Astrocyte (in vitro differentiated cells and primary cell): ENCODE data around the gene PRRG2. TPM values are rescaled to one million over a fixed set of nuclear protein-coding genes. Genes with fewer than 3 reads are reported as not detected.

Source experiments
- DNase-seq: peaks from one replicate; pipeline ENCODE4 v3.0.0-alpha.2; 2010; ENCODE audit warnings: low read depth
- FAIRE-seq: peaks from 2 replicates; lab custom pipeline; 2011; peaks lifted over from hg19 to GRCh38; lab: Jason Lieb, UNC
- H2AFZ ChIP-seq: 2 replicates; pipeline ENCODE4 v1.6.0; 2012; ENCODE audit warnings: low read depth, low read length, inconsistent platforms
- H3K27ac ChIP-seq: 2 replicates; pipeline ENCODE4 v1.5.1; 2011; ENCODE audit warnings: low read depth, low read length, inconsistent platforms
- H3K27me3 ChIP-seq: 2 replicates; pipeline ENCODE4 v1.6.0; 2011; ENCODE audit warnings: low read length, inconsistent platforms; ENCODE audit not compliant: insufficient read depth
- H3K36me3 ChIP-seq: 2 replicates; pipeline ENCODE4 v1.5.1; 2011; ENCODE audit warnings: low read length, inconsistent platforms; ENCODE audit not compliant: insufficient read depth
- H3K4me1 ChIP-seq: 2 replicates; pipeline ENCODE4 v1.5.1; 2011; ENCODE audit warnings: low read length, inconsistent platforms; ENCODE audit not compliant: insufficient read depth
- H3K4me2 ChIP-seq: 2 replicates; pipeline ENCODE4 v1.6.0; 2012; ENCODE audit warnings: low read length, inconsistent platforms
- H3K4me3 ChIP-seq: 2 replicates; pipeline ENCODE4 v1.5.1; 2011; ENCODE audit warnings: low read depth, mild to moderate bottlenecking, low read length, inconsistent platforms; ENCODE audit not compliant: insufficient read depth
- H3K79me2 ChIP-seq: 2 replicates; pipeline ENCODE4 v1.6.0; 2012; ENCODE audit warnings: mild to moderate bottlenecking, low read length, inconsistent platforms; ENCODE audit not compliant: insufficient read depth
- H3K9ac ChIP-seq: 2 replicates; pipeline ENCODE4 v1.6.0; 2012; ENCODE audit warnings: mild to moderate bottlenecking, low read length, inconsistent platforms
- H3K9me3 ChIP-seq: 2 replicates; pipeline ENCODE4 v1.5.1; 2012; ENCODE audit warnings: low read depth, mild to moderate bottlenecking, low read length, inconsistent platforms; ENCODE audit not compliant: insufficient read depth
- H4K20me1 ChIP-seq: 2 replicates; pipeline ENCODE4 v1.6.0; 2012; ENCODE audit warnings: low read length, inconsistent platforms; ENCODE audit not compliant: insufficient read depth
- H3K27ac Mint-ChIP-seq: one replicate; pipeline ENCODE4 v1.8.0; 2021; ENCODE audit warnings: mild to moderate bottlenecking, mixed read lengths; ENCODE audit not compliant: unreplicated experiment
- H3K27me3 Mint-ChIP-seq: one replicate; pipeline ENCODE4 v1.8.0; 2021; ENCODE audit warnings: low read depth, mixed read lengths; ENCODE audit not compliant: unreplicated experiment
- H3K36me3 Mint-ChIP-seq: one replicate; pipeline ENCODE4 v1.8.0; 2021; ENCODE audit warnings: low read depth, mixed read lengths; ENCODE audit not compliant: unreplicated experiment
- H3K4me1 Mint-ChIP-seq: one replicate; pipeline ENCODE4 v1.8.0; 2021; ENCODE audit warnings: low read depth, mixed read lengths; ENCODE audit not compliant: unreplicated experiment
- H3K4me3 Mint-ChIP-seq: one replicate; pipeline ENCODE4 v1.8.0; 2021; ENCODE audit warnings: mild to moderate bottlenecking, moderate library complexity, mixed read lengths; ENCODE audit not compliant: unreplicated experiment
- H3K9me3 Mint-ChIP-seq: one replicate; pipeline ENCODE4 v1.8.0; 2021; ENCODE audit warnings: mild to moderate bottlenecking, mixed read lengths; ENCODE audit not compliant: unreplicated experiment
- CTCF ChIP-seq: IDR thresholded peaks from 2 replicates; pipeline ENCODE4 v1.5.1; 2011; ENCODE audit warnings: low read depth, mild to moderate bottlenecking, inconsistent platforms, low read length, moderate library complexity; ENCODE audit not compliant: insufficient read depth
- EZH2 ChIP-seq: IDR thresholded peaks from 2 replicates; pipeline ENCODE4 v1.6.1; 2012; ENCODE audit warnings: mild to moderate bottlenecking, low read length, inconsistent platforms; ENCODE audit not compliant: insufficient read depth
- total RNA-seq: library from RNA; stranded (reverse); gene quantifications from 2 replicates; pipeline ENCODE4 v1.2.1, GENCODE V29; 2021

The PRRG2 gene
- total RNA-seq, 1 donor from 2014 or later = 1.3 TPM

DNA sequence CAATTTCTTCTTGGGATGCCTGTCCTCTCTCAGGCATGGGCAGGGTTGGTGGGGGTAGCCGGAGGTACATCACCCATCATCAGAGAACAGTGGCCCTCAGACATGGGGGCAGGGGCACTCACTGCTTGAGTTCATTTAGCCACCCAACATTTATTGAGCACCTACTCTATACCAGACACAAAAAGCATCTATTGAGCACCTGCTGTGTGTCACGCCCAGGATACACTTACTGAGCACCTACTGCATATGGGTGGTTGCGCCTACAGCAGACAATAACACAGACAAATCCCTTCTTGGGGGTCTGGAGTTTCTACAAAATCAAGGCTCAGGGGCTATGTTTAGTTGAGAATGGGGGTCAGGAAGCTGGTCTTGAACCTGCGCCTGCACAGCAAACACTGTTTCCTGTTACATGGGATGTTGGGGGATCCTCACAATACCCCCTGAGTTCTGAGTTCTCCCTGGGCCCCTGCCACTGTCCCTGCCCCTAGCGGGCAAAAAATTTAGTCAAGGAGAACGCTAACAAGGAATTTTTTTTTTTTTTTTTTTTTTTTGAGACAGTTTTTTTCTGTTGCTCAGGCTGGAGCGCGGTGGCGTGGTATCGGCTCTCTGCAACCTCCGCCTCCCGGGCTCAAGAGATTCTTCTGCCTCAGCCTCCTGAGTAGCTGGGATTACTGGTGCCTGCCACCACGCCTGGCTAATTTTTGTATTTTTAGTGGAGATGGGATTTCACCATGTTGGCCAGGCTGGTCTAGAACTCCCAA is 41.7 kb upstream of the PRRG2 start:
- peaks cover 32% of the 10 kb centered on the region for H3K36me3 ChIP-seq
- H3K79me2 ChIP-seq = peaks cover 3% of the 10 kb centered on the region
- Mint-ChIP-seq H3K4me3 (no peak overlapping the region), H3K4me1 (peaks cover 2% of the 10 kb centered on the region), H3K36me3 (peaks cover 7% of the 10 kb centered on the region), H3K27me3 (peaks cover 2% of the 10 kb centered on the region), H3K27ac (no peak overlapping the region), H3K9me3 (peaks cover 3% of the 10 kb centered on the region)
- no peak overlapping the region for H2AFZ ChIP-seq
- no peaks in the 10 kb centered on the region for H3K4me1 ChIP-seq
- no peaks in the 10 kb centered on the region for H3K27me3 ChIP-seq
- no peak overlapping the region for H3K9ac ChIP-seq
- DNase-seq (no peak), FAIRE-seq (no peak)
- no peak overlapping the region for H3K27ac ChIP-seq
- TF ChIP-seq EZH2 (no peak), CTCF (no peak)
- no peak overlapping the region for H3K4me2 ChIP-seq
- H3K4me3 ChIP-seq = no peak overlapping the region
- peaks cover 29% of the 10 kb centered on the region for H4K20me1 ChIP-seq
- no peaks in the 10 kb centered on the region for H3K9me3 ChIP-seq

GRCh38 chr19:49541914-49542313 is 39.2 kb upstream of the PRRG2 start:
- Mint-ChIP-seq H3K27ac (no peak overlapping the region), H3K9me3 (peaks cover 3% of the 10 kb centered on the region), H3K36me3 (peaks cover 7% of the 10 kb centered on the region), H3K4me3 (no peak overlapping the region), H3K27me3 (peaks cover 2% of the 10 kb centered on the region), H3K4me1 (no peaks in the 10 kb centered on the region)
- H3K9ac ChIP-seq = no peak overlapping the region
- H3K4me2 ChIP-seq = no peak overlapping the region
- no peak overlapping the region for H2AFZ ChIP-seq
- peaks cover 22% of the 10 kb centered on the region for H3K36me3 ChIP-seq
- H3K27me3 ChIP-seq = no peaks in the 10 kb centered on the region
- H3K4me1 ChIP-seq = peaks cover 3% of the 10 kb centered on the region
- no peaks in the 10 kb centered on the region for H3K9me3 ChIP-seq
- H3K4me3 ChIP-seq = no peak overlapping the region
- peaks cover 18% of the 10 kb centered on the region for H4K20me1 ChIP-seq
- DNase-seq (no peak), FAIRE-seq (no peak)
- no peak overlapping the region for H3K27ac ChIP-seq
- TF ChIP-seq CTCF = no peak
- TF ChIP-seq EZH2 = no peak
- no peaks in the 10 kb centered on the region for H3K79me2 ChIP-seq

GRCh38 chr19:49542446-49542845 is 38.7 kb upstream of the PRRG2 start:
- H3K27ac ChIP-seq = no peak overlapping the region
- DNase-seq (no peak), FAIRE-seq (no peak)
- Mint-ChIP-seq H3K27me3 (peaks cover 2% of the 10 kb centered on the region), H3K36me3 (peaks cover 7% of the 10 kb centered on the region), H3K4me1 (no peaks in the 10 kb centered on the region), H3K4me3 (no peak overlapping the region), H3K27ac (no peak overlapping the region), H3K9me3 (peaks cover 3% of the 10 kb centered on the region)
- H3K9ac ChIP-seq = no peak overlapping the region
- peaks cover 15% of the 10 kb centered on the region for H4K20me1 ChIP-seq
- TF ChIP-seq EZH2 (no peak), CTCF (no peak)
- H3K4me1 ChIP-seq = peaks cover 4% of the 10 kb centered on the region
- H3K79me2 ChIP-seq = no peaks in the 10 kb centered on the region
- peaks cover 19% of the 10 kb centered on the region for H3K36me3 ChIP-seq
- no peaks in the 10 kb centered on the region for H3K9me3 ChIP-seq
- H3K4me3 ChIP-seq = no peak overlapping the region
- no peaks in the 10 kb centered on the region for H3K27me3 ChIP-seq
- no peak overlapping the region for H2AFZ ChIP-seq
- H3K4me2 ChIP-seq = no peak overlapping the region
